Caco-2 (cell line): ENCODE measurements around the gene FAM234A. TPM values are rescaled to one million over a fixed set of nuclear protein-coding genes. Genes with fewer than 3 reads are reported as not detected.

ENCODE experiments used
- BruUV-seq: library from RNA; stranded (reverse); fragments of 400-500 nt; replicated peaks from 2 replicates; lab custom pipeline; 2021; lab: Mats Ljungman, UMichigan
- CTCF ChIA-PET: fragments of 300-600 bp; sonication (Branson Sonifier 250); formaldehyde crosslinking; loops from one replicate; lab custom pipeline; 2022; ENCODE audit warnings: antibody characterized with exemption; lab: Charles Lee
- POLR2A ChIA-PET: fragments of 300-600 bp; sonication (Branson Sonifier 250); formaldehyde crosslinking; loops from one replicate; lab custom pipeline; 2022; ENCODE audit warnings: antibody characterized with exemption; lab: Charles Lee
- DNase-seq, 2 experiments: peaks; one replicate each; pipeline versions ENCODE4 v3.0.0 to v3.0.0-alpha.2; 2020 to 2022
- H3K27me3 ChIP-seq: replicated peaks from 2 replicates; pipeline ENCODE4 v1.6.0; 2011; ENCODE audit warnings: low read length; ENCODE audit not compliant: control insufficient read depth, insufficient read depth
- H3K36me3 ChIP-seq: 2 replicates; pipeline ENCODE4 v1.5.1; 2011; ENCODE audit warnings: low read length; ENCODE audit not compliant: control insufficient read depth, insufficient read depth
- H3K4me1 ChIP-seq: fragments of 250-450 bp; sonication (Bioruptor Pico); 2 replicates; pipeline ENCODE4 v1.5.1; 2020; ENCODE audit warnings: mild to moderate bottlenecking
- H3K4me3 ChIP-seq: 2 replicates; pipeline ENCODE4 v1.5.1; 2011; ENCODE audit warnings: low read depth, mild to moderate bottlenecking, control low read depth, low read length
- H3K9me3 ChIP-seq: fragments of 250-450 bp; sonication (Bioruptor Pico); 2 replicates; pipeline ENCODE4 v1.5.1; 2020; ENCODE audit warnings: mild to moderate bottlenecking, moderate library complexity
- H3K27ac Mint-ChIP-seq: one replicate; pipeline ENCODE4 v1.8.0; 2022; ENCODE audit warnings: mixed read lengths; ENCODE audit not compliant: unreplicated experiment
- H3K27me3 Mint-ChIP-seq: one replicate; pipeline ENCODE4 v1.8.0; 2022; ENCODE audit warnings: mixed read lengths; ENCODE audit not compliant: insufficient read depth, unreplicated experiment
- H3K36me3 Mint-ChIP-seq: one replicate; pipeline ENCODE4 v1.8.0; 2022; ENCODE audit warnings: mild to moderate bottlenecking, mixed read lengths; ENCODE audit not compliant: insufficient read depth, unreplicated experiment
- H3K4me1 Mint-ChIP-seq: one replicate; pipeline ENCODE4 v1.8.0; 2022; ENCODE audit warnings: low read depth, mixed read lengths; ENCODE audit not compliant: unreplicated experiment
- H3K4me3 Mint-ChIP-seq: one replicate; pipeline ENCODE4 v1.8.0; 2022; ENCODE audit warnings: mild to moderate bottlenecking, moderate library complexity, mixed read lengths; ENCODE audit not compliant: unreplicated experiment
- H3K9me3 Mint-ChIP-seq: one replicate; pipeline ENCODE4 v1.8.0; 2022; ENCODE audit warnings: mixed read lengths; ENCODE audit not compliant: unreplicated experiment
- intact Hi-C: fragments of 100-400 bp; cut with micrococcal nuclease; formaldehyde crosslinking; loops from one replicate; pipeline ENCODE4 v1.10.0; 2022; ENCODE audit not compliant: unreplicated experiment
- total RNA-seq: library from RNA; stranded (reverse); gene quantifications from 2 replicates; pipeline ENCODE4 v1.2.3, GENCODE V29; 2022
- TF ChIP-seq, protein P1 (sequence below), 2 experiments: fragments of 200-600 bp in 1 of 2; IDR thresholded peaks; 1 replicate in 1 of 2; 2 replicates in 1 of 2; pipeline versions ENCODE4 v1.5.1 to v1.8.0; 2011 to 2022; ENCODE audit warnings: antibody characterized with exemption in 1 of 2, control low read depth in 1 of 2, inconsistent platforms in 1 of 2, low read depth in 1 of 2, low read length in 1 of 2, mild to moderate bottlenecking in 1 of 2, moderate library complexity in 1 of 2; ENCODE audit not compliant: insufficient read depth in 1 of 2, severe bottlenecking in 1 of 2, unreplicated experiment in 1 of 2

FAM234A gene
- total RNA-seq, 1 experiment from 2014 or later = 77.7 TPM

DNA sequence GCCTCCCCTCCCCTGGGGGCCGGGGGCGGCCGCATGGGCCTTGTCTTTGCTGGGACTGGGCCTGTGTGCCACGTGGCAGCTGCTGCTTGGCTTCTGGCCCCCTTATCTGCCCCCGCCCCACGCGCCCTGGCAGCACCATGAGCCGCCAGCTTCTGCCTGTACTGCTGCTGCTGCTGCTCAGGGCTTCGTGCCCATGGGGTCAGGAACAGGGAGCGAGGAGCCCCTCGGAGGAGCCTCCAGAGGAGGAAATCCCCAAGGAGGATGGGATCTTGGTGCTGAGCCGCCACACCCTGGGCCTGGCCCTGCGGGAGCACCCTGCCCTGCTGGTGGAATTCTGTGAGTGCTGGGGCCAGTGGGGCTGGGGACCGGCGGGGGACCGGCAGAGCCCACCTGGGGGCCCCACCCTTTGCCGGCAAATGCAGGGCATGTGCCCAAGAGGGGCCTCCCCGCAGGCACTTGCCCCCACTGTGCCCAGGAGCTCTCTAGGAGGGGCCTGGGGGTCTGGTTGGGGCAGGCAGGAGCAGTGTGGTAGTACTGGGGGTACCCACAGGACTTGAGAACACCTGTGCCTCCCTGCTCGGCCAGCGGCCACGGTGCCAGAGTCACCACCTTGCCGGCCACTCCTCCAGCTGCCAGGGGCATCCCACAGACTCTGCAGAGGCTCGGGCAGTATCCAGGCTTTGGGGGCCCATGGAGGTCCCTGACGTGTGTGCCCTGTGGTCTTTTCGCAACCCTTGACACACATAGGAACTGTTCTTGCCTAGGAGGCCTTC, 48.6 kb downstream of the FAM234A start, which contains the start of gene PDIA2:
TSS of gene PDIA2 (plus strand) at position 132 of the 773 bp plus-strand sequence. CDS start at position 138, 6 bp downstream.
- no TSS peak for BruUV-seq
- Histone ChIP-seq H3K4me3 (no peak within 1 kb of the TSS), H3K4me1 (no peaks in the 10 kb centered on the region), H3K27me3 (no peaks in the 10 kb centered on the region; the same call in 1 of the 2 replicates), H3K36me3 (no peaks in the 10 kb centered on the region; the same call in 1 of the 2 replicates), H3K9me3 (no peaks in the 10 kb centered on the region)
- TF ChIP-seq, protein P1, sequence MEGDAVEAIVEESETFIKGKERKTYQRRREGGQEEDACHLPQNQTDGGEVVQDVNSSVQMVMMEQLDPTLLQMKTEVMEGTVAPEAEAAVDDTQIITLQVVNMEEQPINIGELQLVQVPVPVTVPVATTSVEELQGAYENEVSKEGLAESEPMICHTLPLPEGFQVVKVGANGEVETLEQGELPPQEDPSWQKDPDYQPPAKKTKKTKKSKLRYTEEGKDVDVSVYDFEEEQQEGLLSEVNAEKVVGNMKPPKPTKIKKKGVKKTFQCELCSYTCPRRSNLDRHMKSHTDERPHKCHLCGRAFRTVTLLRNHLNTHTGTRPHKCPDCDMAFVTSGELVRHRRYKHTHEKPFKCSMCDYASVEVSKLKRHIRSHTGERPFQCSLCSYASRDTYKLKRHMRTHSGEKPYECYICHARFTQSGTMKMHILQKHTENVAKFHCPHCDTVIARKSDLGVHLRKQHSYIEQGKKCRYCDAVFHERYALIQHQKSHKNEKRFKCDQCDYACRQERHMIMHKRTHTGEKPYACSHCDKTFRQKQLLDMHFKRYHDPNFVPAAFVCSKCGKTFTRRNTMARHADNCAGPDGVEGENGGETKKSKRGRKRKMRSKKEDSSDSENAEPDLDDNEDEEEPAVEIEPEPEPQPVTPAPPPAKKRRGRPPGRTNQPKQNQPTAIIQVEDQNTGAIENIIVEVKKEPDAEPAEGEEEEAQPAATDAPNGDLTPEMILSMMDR (IDR thresholded peaks at IDR 0.05; ENCODE audit: insufficient read depth in 1 of 2, low read depth in 1 of 2, low read length in 1 of 2, severe bottlenecking in 1 of 2, unreplicated experiment in 1 of 2) = no peak
- Mint-ChIP-seq H3K4me1 (no peaks in the 10 kb centered on the region), H3K27ac (no peak within 1 kb of the TSS), H3K27me3 (no peaks in the 10 kb centered on the region), H3K9me3 (no peaks in the 10 kb centered on the region), H3K36me3 (peaks cover 36% of the 10 kb centered on the region), H3K4me3 (no peak within 1 kb of the TSS)
- intact Hi-C loops = no loop called here
- ChIA-PET POLR2A (interaction anchor here (0.7 kb wide), 1 partner anchor 19 kb away, joined by 9 read pairs; no protein-coding TSS in a partner anchor), CTCF (no interaction called here)
- no peak for DNase-seq

GRCh38 chr16:284204-285120, 49.8 kb downstream of the FAM234A start:
- H3K4me1 ChIP-seq = no peaks in the 10 kb centered on the region
- POLR2A ChIA-PET = interaction anchor here (0.7 kb wide), 1 partner anchor 20 kb away, joined by 9 read pairs; no protein-coding TSS in a partner anchor
- Mint-ChIP-seq H3K27ac (no peak overlapping the region), H3K36me3 (peaks cover 41% of the 10 kb centered on the region), H3K27me3 (no peaks in the 10 kb centered on the region), H3K9me3 (no peaks in the 10 kb centered on the region), H3K4me1 (no peaks in the 10 kb centered on the region), H3K4me3 (no peak overlapping the region)
- no peaks in the 10 kb centered on the region; the same call in 1 of the 2 replicates for H3K36me3 ChIP-seq
- H3K27me3 ChIP-seq = no peaks in the 10 kb centered on the region
- DNase-seq = no peak
- no peaks in the 10 kb centered on the region for H3K9me3 ChIP-seq
- CTCF ChIA-PET = no interaction called here
- intact Hi-C loops = no loop called here
- no peak overlapping the region for H3K4me3 ChIP-seq
- TF ChIP-seq, protein P1 (IDR thresholded peaks at IDR 0.05; ENCODE audit: insufficient read depth in 1 of 2, low read depth in 1 of 2, low read length in 1 of 2, severe bottlenecking in 1 of 2, unreplicated experiment in 1 of 2) = no peak
- no TSS peak for BruUV-seq
